LNCAP (cell line): ENCODE measurements around the gene GUCY2C.

Experiments
- TF ChIP-seq, protein P1 (sequence below): fragments of 450-650 bp; IDR thresholded peaks from 2 replicates; pipeline ENCODE4 v1.5.1; 2017; ENCODE audit warnings: mild to moderate bottlenecking

The GUCY2C gene

DNA sequence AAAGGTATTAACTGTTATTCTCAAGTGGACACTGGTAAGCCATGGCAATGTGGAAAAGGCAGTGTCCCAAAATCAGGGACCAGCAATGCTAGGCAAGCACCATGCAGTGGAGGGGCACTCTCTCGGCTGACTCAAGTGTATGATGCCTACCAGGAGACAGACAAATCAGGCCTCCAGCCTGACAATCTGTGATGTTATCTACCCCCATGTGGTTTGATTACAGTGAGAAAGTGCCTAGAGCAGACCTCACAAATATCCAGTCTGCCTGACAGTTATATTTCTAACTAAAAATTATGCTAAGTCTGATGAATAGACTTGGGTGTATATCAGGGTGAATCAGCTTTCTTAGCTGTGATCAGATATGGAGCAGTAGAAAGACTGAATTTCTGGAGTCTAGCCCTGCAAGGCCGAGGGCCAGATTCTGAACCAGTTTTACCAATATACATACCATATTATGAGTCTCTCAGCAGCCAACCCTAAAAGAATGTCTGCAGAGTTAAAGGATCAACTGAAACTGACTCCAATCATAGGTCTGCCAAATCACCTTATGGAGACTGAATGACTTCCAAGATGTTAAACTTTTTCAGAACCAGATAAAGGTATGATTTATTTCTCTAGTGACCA is 132.0 kb downstream of the GUCY2C start:
- TF ChIP-seq, protein P1, sequence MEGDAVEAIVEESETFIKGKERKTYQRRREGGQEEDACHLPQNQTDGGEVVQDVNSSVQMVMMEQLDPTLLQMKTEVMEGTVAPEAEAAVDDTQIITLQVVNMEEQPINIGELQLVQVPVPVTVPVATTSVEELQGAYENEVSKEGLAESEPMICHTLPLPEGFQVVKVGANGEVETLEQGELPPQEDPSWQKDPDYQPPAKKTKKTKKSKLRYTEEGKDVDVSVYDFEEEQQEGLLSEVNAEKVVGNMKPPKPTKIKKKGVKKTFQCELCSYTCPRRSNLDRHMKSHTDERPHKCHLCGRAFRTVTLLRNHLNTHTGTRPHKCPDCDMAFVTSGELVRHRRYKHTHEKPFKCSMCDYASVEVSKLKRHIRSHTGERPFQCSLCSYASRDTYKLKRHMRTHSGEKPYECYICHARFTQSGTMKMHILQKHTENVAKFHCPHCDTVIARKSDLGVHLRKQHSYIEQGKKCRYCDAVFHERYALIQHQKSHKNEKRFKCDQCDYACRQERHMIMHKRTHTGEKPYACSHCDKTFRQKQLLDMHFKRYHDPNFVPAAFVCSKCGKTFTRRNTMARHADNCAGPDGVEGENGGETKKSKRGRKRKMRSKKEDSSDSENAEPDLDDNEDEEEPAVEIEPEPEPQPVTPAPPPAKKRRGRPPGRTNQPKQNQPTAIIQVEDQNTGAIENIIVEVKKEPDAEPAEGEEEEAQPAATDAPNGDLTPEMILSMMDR: no peak

DNA sequence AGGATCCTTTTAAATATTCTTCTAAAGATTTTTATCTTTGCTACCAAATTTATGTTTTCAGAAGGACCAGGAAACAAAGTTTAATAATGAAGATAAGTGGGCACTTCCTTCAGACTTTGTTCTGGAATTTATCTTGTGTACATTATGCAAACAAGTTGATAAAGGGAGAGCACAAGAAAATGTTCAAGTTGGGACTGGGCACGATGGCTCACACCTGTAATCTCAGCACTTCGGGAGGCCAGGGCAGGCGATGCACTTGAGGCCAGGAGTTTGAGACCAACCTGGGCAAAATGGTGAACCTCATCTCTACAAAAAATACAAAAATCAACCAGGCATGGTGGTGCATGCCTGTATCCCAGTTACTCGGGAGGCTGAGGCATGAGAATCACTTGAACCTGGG is 133.4 kb downstream of the GUCY2C start:
- TF ChIP-seq, protein P1: no peak
